WTC11 (cell line): ENCODE data around the gene PAK1. TPM values are rescaled to one million over a fixed set of nuclear protein-coding genes. Genes with fewer than 3 reads are reported as not detected.

Source experiments
- ATAC-seq: fragments of 200-7000 bp; cut with Tn5 transposase; 2 replicates; pipeline ENCODE4 v1.10.0; 2021; ENCODE audit warnings: mild to moderate bottlenecking, moderate library complexity
- CTCF ChIA-PET: fragments of 300-600 bp; sonication (Branson Sonifier 250); formaldehyde crosslinking; loops from one replicate; lab custom pipeline; 2021; ENCODE audit warnings: antibody characterized with exemption; lab: Charles Lee
- POLR2A ChIA-PET: fragments of 350-600 bp; sonication (Branson Sonifier 250); formaldehyde crosslinking; loops from one replicate; lab custom pipeline; 2021; ENCODE audit warnings: antibody characterized with exemption; lab: Charles Lee
- DNase-seq: peaks from one replicate; pipeline ENCODE4 v3.0.0; 2021; ENCODE audit warnings: low spot score
- H3K27ac Mint-ChIP-seq: 2 replicates; pipeline ENCODE4 v1.8.0; 2021; ENCODE audit warnings: mixed read lengths
- H3K27me3 Mint-ChIP-seq: 2 replicates; pipeline ENCODE4 v1.8.0; 2021; ENCODE audit warnings: low read depth, mild to moderate bottlenecking, moderate library complexity, mixed read lengths
- H3K36me3 Mint-ChIP-seq: 2 replicates; pipeline ENCODE4 v1.8.0; 2021; ENCODE audit warnings: mixed read lengths
- H3K4me1 Mint-ChIP-seq: 2 replicates; pipeline ENCODE4 v1.8.0; 2022; ENCODE audit warnings: mixed read lengths
- H3K4me3 Mint-ChIP-seq: 2 replicates; pipeline ENCODE4 v1.8.0; 2021; ENCODE audit warnings: mild to moderate bottlenecking, moderate library complexity, mixed read lengths
- H3K9me3 Mint-ChIP-seq: 2 replicates; pipeline ENCODE4 v1.8.0; 2021; ENCODE audit warnings: mixed read lengths
- ATF2 ChIP-seq: sonication (generic); formaldehyde crosslinking; IDR thresholded peaks from 2 replicates; pipeline ENCODE4 v1.8.1; 2022; ENCODE audit warnings: low read depth, missing genetic modification reagents, borderline replicate concordance
- CDX4 ChIP-seq: fragments of 250-450 bp; sonication (Bioruptor Pico); IDR thresholded peaks from 2 replicates; pipeline ENCODE4 v1.9.0; 2021; ENCODE audit warnings: moderate library complexity, mild to moderate bottlenecking, inconsistent platforms, borderline replicate concordance
- CREM ChIP-seq: sonication (generic); formaldehyde crosslinking; IDR thresholded peaks from 2 replicates; pipeline ENCODE4 v1.8.1; 2022; ENCODE audit warnings: mild to moderate bottlenecking, missing genetic modification reagents, moderate library complexity
- E2F4 ChIP-seq: sonication (generic); formaldehyde crosslinking; IDR thresholded peaks from 2 replicates; pipeline ENCODE4 v1.8.1; 2022; ENCODE audit warnings: low read depth, mild to moderate bottlenecking, moderate library complexity, missing genetic modification reagents, borderline replicate concordance
- ERG ChIP-seq: fragments of 250-450 bp; sonication (Bioruptor Pico); IDR thresholded peaks from 2 replicates; pipeline ENCODE4 v1.8.0; 2021; ENCODE audit warnings: mild to moderate bottlenecking
- ESRRA ChIP-seq: sonication (generic); formaldehyde crosslinking; IDR thresholded peaks from 2 replicates; pipeline ENCODE4 v1.8.1; 2022; ENCODE audit warnings: mild to moderate bottlenecking, missing genetic modification reagents, borderline replicate concordance
- GABPB1 ChIP-seq: sonication (generic); formaldehyde crosslinking; IDR thresholded peaks from 2 replicates; pipeline ENCODE4 v1.8.1; 2023; ENCODE audit warnings: mild to moderate bottlenecking, missing genetic modification reagents
- GRHL2 ChIP-seq: fragments of 250-450 bp; sonication (Bioruptor Pico); IDR thresholded peaks from 2 replicates; pipeline ENCODE4 v1.8.0; 2022; ENCODE audit warnings: mild to moderate bottlenecking, moderate library complexity; ENCODE audit not compliant: insufficient replicate concordance, severe bottlenecking
- IRF1 ChIP-seq: sonication (generic); formaldehyde crosslinking; IDR thresholded peaks from 2 replicates; pipeline ENCODE4 v1.8.0; 2023; ENCODE audit warnings: missing genetic modification reagents
- MYBL2 ChIP-seq: sonication (generic); formaldehyde crosslinking; IDR thresholded peaks from 2 replicates; pipeline ENCODE4 v1.8.1; 2023; ENCODE audit warnings: mild to moderate bottlenecking, moderate library complexity, missing genetic modification reagents
- NFE2L1 ChIP-seq: sonication (generic); formaldehyde crosslinking; IDR thresholded peaks from 2 replicates; pipeline ENCODE4 v1.8.1; 2023; ENCODE audit warnings: missing genetic modification reagents
- NR1H2 ChIP-seq: sonication (generic); formaldehyde crosslinking; IDR thresholded peaks from 2 replicates; pipeline ENCODE4 v1.9.0; 2021; ENCODE audit warnings: mild to moderate bottlenecking, moderate library complexity, missing genetic modification reagents
- RORB ChIP-seq: fragments of 250-450 bp; sonication (Bioruptor Pico); IDR thresholded peaks from 2 replicates; pipeline ENCODE4 v1.9.0; 2021; ENCODE audit warnings: mild to moderate bottlenecking
- ZNF263 ChIP-seq: sonication (generic); formaldehyde crosslinking; IDR thresholded peaks from 2 replicates; pipeline ENCODE4 v1.8.1; 2022; ENCODE audit warnings: low read depth, mild to moderate bottlenecking, moderate library complexity, missing genetic modification reagents
- ZNF425 ChIP-seq: fragments of 250-450 bp; sonication (Bioruptor Pico); conservative IDR thresholded peaks from 2 replicates; pipeline ENCODE4 v1.9.0; 2021; ENCODE audit warnings: mild to moderate bottlenecking
- total RNA-seq: library from RNA; stranded (reverse); gene quantifications from 3 replicates; pipeline ENCODE4 v1.2.3, GENCODE V29; 2021

Gene PAK1
- total RNA-seq, 1 experiment from 2014 or later = 160 TPM

GRCh38 chr11:77438487-77438886 lies 35.4 kb downstream of the PAK1 start:
- Mint-ChIP-seq H3K4me3 (no peak overlapping the region), H3K36me3 (no peaks in the 10 kb centered on the region), H3K4me1 (peaks cover 73% of the 10 kb centered on the region), H3K27ac (no peak overlapping the region), H3K27me3 (no peaks in the 10 kb centered on the region), H3K9me3 (no peaks in the 10 kb centered on the region)
- ATAC-seq (no peak), DNase-seq (no peak)
- ChIA-PET POLR2A (no interaction called here), CTCF (no interaction called here)
- TF ChIP-seq NR1H2 (CRISPR knock-in tag) = no peak
- TF ChIP-seq ATF2 = no peak
- TF ChIP-seq MYBL2 (CRISPR knock-in tag) = no peak
- TF ChIP-seq GRHL2 (CRISPR knock-in tag) = no peak
- TF ChIP-seq GABPB1 (CRISPR knock-in tag) = no peak
- no peak for TF ChIP-seq ZNF263 (CRISPR knock-in tag)

GRCh38 chr11:77436969-77437368 lies 36.9 kb downstream of the PAK1 start:
- Mint-ChIP-seq H3K27me3 (no peaks in the 10 kb centered on the region), H3K9me3 (no peaks in the 10 kb centered on the region), H3K27ac (no peak overlapping the region), H3K4me1 (peaks cover 71% of the 10 kb centered on the region), H3K4me3 (no peak overlapping the region), H3K36me3 (no peaks in the 10 kb centered on the region)
- ChIA-PET POLR2A (interaction anchor here (0.6 kb wide), 1 partner anchor 325 kb away, joined by 8 read pairs; no protein-coding TSS in a partner anchor), CTCF (no interaction called here)
- TF ChIP-seq E2F4 (no peak), CREM (CRISPR knock-in tag) (no peak), RORB (no peak), NFE2L1 (CRISPR knock-in tag) (no peak), IRF1 (no peak)
- TF ChIP-seq, all 79 proteins: peak for 0
- ATAC-seq = no peak
- DNase-seq = no peak

GRCh38 chr11:77436506-77436905 lies 37.4 kb downstream of the PAK1 start:
- ChIA-PET CTCF (interaction anchor here (0.5 kb wide), 1 partner anchor 63 kb away, joined by 3 read pairs; no protein-coding TSS in a partner anchor), POLR2A (interaction anchor here (0.6 kb wide), 1 partner anchor 326 kb away, joined by 8 read pairs; no protein-coding TSS in a partner anchor)
- Mint-ChIP-seq H3K27ac (no peak overlapping the region; the same call in 1 of the 2 replicates), H3K9me3 (no peaks in the 10 kb centered on the region), H3K4me3 (no peak overlapping the region), H3K36me3 (no peaks in the 10 kb centered on the region), H3K27me3 (no peaks in the 10 kb centered on the region), H3K4me1 (peaks cover 71% of the 10 kb centered on the region)
- no peak for ATAC-seq
- no peak for TF ChIP-seq ESRRA (CRISPR knock-in tag)
- TF ChIP-seq ZNF425 (CRISPR knock-in tag) = no peak
- no peak for TF ChIP-seq CDX4 (CRISPR knock-in tag)
- TF ChIP-seq ERG = no peak
- no peak for DNase-seq
